ENCODE measurements around the gene KCP. TPM values are rescaled to one million over a fixed set of nuclear protein-coding genes. Genes with fewer than 3 reads are reported as not detected.

KCP gene
- total RNA-seq, 5 donors from 2014 or later (not counting 1 experiment from before 2014, with no cell fraction given) = 0.20 to 0.92 (median 0.53) TPM

- ChIA-PET CTCF (no interaction called here), POLR2A (no interaction called here)
- ATAC-seq (replicated peaks in 1 of 4) = no peak
- 95% methylated on average over 9 of the region's 19 CpGs for WGBS (ENCODE audit: insufficient coverage)
- no peak overlapping the region for H3K27ac ChIP-seq (ENCODE audit: low read length)
- peaks cover 7 to 18% of the 10 kb centered on the region in 2 experiments for H3K4me1 ChIP-seq (ENCODE audit: control insufficient read depth in 1 of 2, extremely low read depth in 1 of 2, insufficient read depth in 2 of 2, low read length in 2 of 2)
- peaks cover 6 to 8% of the 10 kb centered on the region in 2 donors for H3K27me3 Mint-ChIP-seq
- H3K9me3 ChIP-seq = no peaks in the 10 kb centered on the region
- no peak overlapping the region for H3K4me3 ChIP-seq (ENCODE audit: control insufficient read depth in 1 of 2, extremely low read depth in 1 of 2, low read length in 1 of 2)
- peak overlapping the region in 1 of 3 donors; percentile 7 for H3K4me3 Mint-ChIP-seq
- peaks cover 16 to 29% (median 19%) of the 10 kb centered on the region in 3 donors for H3K4me1 Mint-ChIP-seq
- no peaks in the 10 kb centered on the region for H3K36me3 ChIP-seq (ENCODE audit: control insufficient read depth in 2 of 2, extremely low read depth in 1 of 2, insufficient read depth in 1 of 2, low read length in 1 of 2)
- no peaks in the 10 kb centered on the region for H3K36me3 Mint-ChIP-seq
- peaks cover 0 to 34% of the 10 kb centered on the region in 2 experiments for H3K27me3 ChIP-seq (replicated peaks in 1 of 2; ENCODE audit: control insufficient read depth in 2 of 2, extremely low read depth in 1 of 2, insufficient read depth in 2 of 2, low read length in 1 of 2)
- H3K27ac Mint-ChIP-seq = peak overlapping the region in 1 of 2 donors; percentile 4
- no peak for DNase-seq
- no peaks in the 10 kb centered on the region for H3K9me3 Mint-ChIP-seq
Observed at GRCh38 chr7:128931965-128932861, 21.7 kb upstream of the KCP start.

- Mint-ChIP-seq H3K36me3 (no peaks in the 10 kb centered on the region), H3K27ac (peak overlapping the region in 1 of 2 donors; percentile 4), H3K9me3 (no peaks in the 10 kb centered on the region), H3K27me3 (peaks cover 0 to 3% of the 10 kb centered on the region in 2 donors), H3K4me3 (no peak overlapping the region), H3K4me1 (peaks cover 11 to 24% (median 13%) of the 10 kb centered on the region in 3 donors)
- Histone ChIP-seq H3K4me1 (ENCODE audit: control insufficient read depth in 1 of 2, extremely low read depth in 1 of 2, insufficient read depth in 2 of 2, low read length in 2 of 2) (peaks cover 7 to 18% of the 10 kb centered on the region in 2 experiments), H3K27me3 (replicated peaks in 1 of 2; ENCODE audit: control insufficient read depth in 2 of 2, extremely low read depth in 1 of 2, insufficient read depth in 2 of 2, low read length in 1 of 2) (peaks cover 0 to 29% of the 10 kb centered on the region in 2 experiments), H3K4me3 (ENCODE audit: control insufficient read depth in 1 of 2, extremely low read depth in 1 of 2, low read length in 1 of 2) (no peak overlapping the region), H3K27ac (ENCODE audit: low read length) (no peak overlapping the region), H3K36me3 (ENCODE audit: control insufficient read depth in 2 of 2, extremely low read depth in 1 of 2, insufficient read depth in 1 of 2, low read length in 1 of 2) (no peaks in the 10 kb centered on the region), H3K9me3 (no peaks in the 10 kb centered on the region)
- ChIA-PET CTCF (interaction anchor here in 1 of 2 donors (0.5 kb wide), 1 partner anchor 34 kb away, joined by 6 read pairs; no protein-coding TSS in a partner anchor), POLR2A (no interaction called here)
- ATAC-seq (replicated peaks in 1 of 4) (no peak), DNase-seq (no peak)
- over 99% methylated on average over 16 of the region's 18 CpGs for WGBS (ENCODE audit: insufficient coverage)
Observed at GRCh38 chr7:128931190-128931798, 20.8 kb upstream of the KCP start.

- Histone ChIP-seq H3K4me3 (ENCODE audit: control insufficient read depth in 1 of 2, extremely low read depth in 1 of 2, low read length in 1 of 2) (no peak overlapping the region), H3K36me3 (ENCODE audit: control insufficient read depth in 2 of 2, extremely low read depth in 1 of 2, insufficient read depth in 1 of 2, low read length in 1 of 2) (no peaks in the 10 kb centered on the region), H3K9me3 (no peaks in the 10 kb centered on the region), H3K4me1 (ENCODE audit: control insufficient read depth in 1 of 2, extremely low read depth in 1 of 2, insufficient read depth in 2 of 2, low read length in 2 of 2) (peaks cover 7 to 18% of the 10 kb centered on the region in 2 experiments), H3K27me3 (replicated peaks in 1 of 2; ENCODE audit: control insufficient read depth in 2 of 2, extremely low read depth in 1 of 2, insufficient read depth in 2 of 2, low read length in 1 of 2) (peaks cover 0 to 20% of the 10 kb centered on the region in 2 experiments), H3K27ac (ENCODE audit: low read length) (no peak overlapping the region)
- no peak for DNase-seq
- Mint-ChIP-seq H3K27me3 (peaks cover 0 to 3% of the 10 kb centered on the region in 2 donors), H3K36me3 (no peaks in the 10 kb centered on the region), H3K4me3 (no peak overlapping the region), H3K27ac (no peak overlapping the region), H3K9me3 (no peaks in the 10 kb centered on the region), H3K4me1 (peaks cover 11 to 19% (median 13%) of the 10 kb centered on the region in 3 donors)
- no peak for ATAC-seq (replicated peaks in 1 of 4)
- ChIA-PET POLR2A (no interaction called here), CTCF (interaction anchor here in 1 of 2 donors (0.6 kb wide), 1 partner anchor 122 kb away, joined by 3 read pairs; no protein-coding TSS in a partner anchor)
- 70% methylated on average over 2 of the region's 14 CpGs for WGBS (ENCODE audit: insufficient coverage)
Observed at GRCh38 chr7:128928882-128929788, 18.6 kb upstream of the KCP start.

GRCh38 chr7:128928159-128928813, 17.8 kb upstream of the KCP start:
- H3K9me3 ChIP-seq = no peaks in the 10 kb centered on the region
- CTCF ChIA-PET = no interaction called here
- Mint-ChIP-seq H3K36me3 (no peaks in the 10 kb centered on the region), H3K27me3 (peaks cover 1 to 4% of the 10 kb centered on the region in 2 donors), H3K4me1 (peaks cover 7 to 13% (median 9%) of the 10 kb centered on the region in 3 donors), H3K9me3 (no peaks in the 10 kb centered on the region), H3K27ac (no peak overlapping the region), H3K4me3 (no peak overlapping the region)
- peaks cover 0 to 23% of the 10 kb centered on the region in 2 experiments for H3K27me3 ChIP-seq (replicated peaks in 1 of 2; ENCODE audit: control insufficient read depth in 2 of 2, extremely low read depth in 1 of 2, insufficient read depth in 2 of 2, low read length in 1 of 2)
- 98% methylated on average over 7 of the region's 8 CpGs for WGBS (ENCODE audit: insufficient coverage)
- no peak overlapping the region for H3K27ac ChIP-seq (ENCODE audit: low read length)
- DNase-seq (no peak), ATAC-seq (replicated peaks in 1 of 4) (no peak)
- no peaks in the 10 kb centered on the region for H3K36me3 ChIP-seq (ENCODE audit: control insufficient read depth in 2 of 2, extremely low read depth in 1 of 2, insufficient read depth in 1 of 2, low read length in 1 of 2)
- H3K4me3 ChIP-seq (ENCODE audit: control insufficient read depth in 1 of 2, extremely low read depth in 1 of 2, low read length in 1 of 2) = no peak overlapping the region
- H3K4me1 ChIP-seq (ENCODE audit: control insufficient read depth in 1 of 2, extremely low read depth in 1 of 2, insufficient read depth in 2 of 2, low read length in 2 of 2) = peaks cover 5 to 11% of the 10 kb centered on the region in 2 experiments
- POLR2A ChIA-PET = no interaction called here

GRCh38 chr7:128924707-128925588, 14.4 kb upstream of the KCP start:
- WGBS (ENCODE audit: insufficient coverage) = 97% methylated on average over 4 of the region's 8 CpGs
- ChIA-PET POLR2A (interaction anchor here in 1 of 2 donors (0.6 kb wide), 1 partner anchor 1117 kb away, joined by 4 read pairs; no protein-coding TSS in a partner anchor), CTCF (no interaction called here)
- H3K4me1 Mint-ChIP-seq = no peaks in the 10 kb centered on the region
- Histone ChIP-seq H3K4me3 (ENCODE audit: control insufficient read depth in 1 of 2, extremely low read depth in 1 of 2, low read length in 1 of 2) (no peak overlapping the region), H3K4me1 (ENCODE audit: control insufficient read depth in 1 of 2, extremely low read depth in 1 of 2, insufficient read depth in 2 of 2, low read length in 2 of 2) (no peaks in the 10 kb centered on the region), H3K9me3 (no peaks in the 10 kb centered on the region), H3K27ac (ENCODE audit: low read length) (no peak overlapping the region), H3K36me3 (ENCODE audit: control insufficient read depth in 2 of 2, extremely low read depth in 1 of 2, insufficient read depth in 1 of 2, low read length in 1 of 2) (no peaks in the 10 kb centered on the region), H3K27me3 (replicated peaks in 1 of 2; ENCODE audit: control insufficient read depth in 2 of 2, extremely low read depth in 1 of 2, insufficient read depth in 2 of 2, low read length in 1 of 2) (peaks cover 0 to 42% of the 10 kb centered on the region in 2 experiments)
- H3K27me3 Mint-ChIP-seq = peaks cover 5 to 22% of the 10 kb centered on the region in 2 donors
- no peak overlapping the region for H3K27ac Mint-ChIP-seq
- H3K36me3 Mint-ChIP-seq = no peaks in the 10 kb centered on the region
- ATAC-seq (replicated peaks in 1 of 4) (no peak), DNase-seq (no peak)
- no peaks in the 10 kb centered on the region for H3K9me3 Mint-ChIP-seq
- H3K4me3 Mint-ChIP-seq = no peak overlapping the region
